ENCODE measurements around the gene ADPRS. TPM values are rescaled to one million over a fixed set of nuclear protein-coding genes. Genes with fewer than 3 reads are reported as not detected.

ADPRS gene
- total RNA-seq, 2 donors from 2014 or later: 15.4 to 17.6 TPM

Other genes with a start within 250 kb of the ADPRS start
- gene AGO1, start 205.7 kb upstream of the ADPRS start, total RNA-seq: 10 to 100 TPM; 23.7 to 24.6 TPM
- 10 to 100 TPM; 16.1 to 23.1 TPM for gene AGO3, start 157.8 kb upstream of the ADPRS start, total RNA-seq
- gene TEKT2, start 4.8 kb upstream of the ADPRS start, total RNA-seq: under 1 TPM in 1 of 2 donors, not detected in 1; 0.27 TPM
- 1 to 10 TPM; 3.8 to 4.2 TPM for gene COL8A2, start 36.3 kb downstream of the ADPRS start, total RNA-seq
- 10 to 100 TPM; 53.3 to 64.2 TPM for gene TRAPPC3, start 60.6 kb downstream of the ADPRS start, total RNA-seq
- 100 to 1,000 TPM; 251 to 270 TPM for gene MAP7D1, start 67.3 kb downstream of the ADPRS start, total RNA-seq
- gene THRAP3, start 135.6 kb downstream of the ADPRS start, total RNA-seq: 10 to 100 TPM; 55.9 to 77.0 TPM
- gene SH3D21, start 217.5 kb downstream of the ADPRS start, total RNA-seq: 1 to 10 TPM; 2.5 to 3.0 TPM
- gene EVA1B, start 234.8 kb downstream of the ADPRS start, total RNA-seq: 10 to 100 TPM; 15.6 to 16.7 TPM

All from left cardiac atrium (tissue), 2 donors.